HepG2 (cell line): ENCODE results near the gene DCAF16. TPM values are rescaled to one million over a fixed set of nuclear protein-coding genes. Genes with fewer than 3 reads are reported as not detected.
A peak's percentile ranks its signal among the peaks of the same experiment; 100 is the strongest.

Experiments used
- ARID3A ChIP-seq: IDR thresholded peaks from 2 replicates; pipeline ENCODE4 v1.6.1; 2012; ENCODE audit warnings: low read depth, low read length, improper control_type of control experiment
- ARNT ChIP-seq: fragments of 450-650 bp; IDR thresholded peaks from 2 replicates; pipeline ENCODE4 v1.6.1; 2017
- ATF5 ChIP-seq: sonication (generic); formaldehyde crosslinking; IDR thresholded peaks from 2 replicates; pipeline ENCODE4 v1.4.0; 2020; ENCODE audit warnings: mild to moderate bottlenecking, low read depth, missing genetic modification reagents
- DR1 ChIP-seq: sonication (generic); formaldehyde crosslinking; IDR thresholded peaks from 2 replicates; pipeline ENCODE4 v1.8.0; 2021; ENCODE audit warnings: mild to moderate bottlenecking, missing genetic modification reagents, inconsistent platforms
- GMEB1 ChIP-seq: sonication (generic); formaldehyde crosslinking; IDR thresholded peaks from 2 replicates; pipeline ENCODE4 v1.5.1; 2020; ENCODE audit warnings: missing genetic modification reagents, mild to moderate bottlenecking, borderline replicate concordance
- HNRNPH1 ChIP-seq: fragments of 200-400 bp; formaldehyde crosslinking; optimal IDR thresholded peaks from 2 replicates; pipeline ENCODE3; 2017; ENCODE audit warnings: mild to moderate bottlenecking, low read depth, low read length
- HOXA5 ChIP-seq: sonication (generic); formaldehyde crosslinking; IDR thresholded peaks from 2 replicates; pipeline ENCODE4 v1.4.0; 2020; ENCODE audit warnings: missing genetic modification reagents
- HOXA7 ChIP-seq: sonication (generic); formaldehyde crosslinking; IDR thresholded peaks from 2 replicates; pipeline ENCODE4 v1.8.1; 2022; ENCODE audit warnings: mild to moderate bottlenecking, missing genetic modification reagents, moderate library complexity
- IRF9 ChIP-seq: sonication (generic); formaldehyde crosslinking; IDR thresholded peaks from 2 replicates; pipeline ENCODE4 v1.8.0; 2022; ENCODE audit warnings: missing genetic modification reagents, mild to moderate bottlenecking, borderline replicate concordance
- MBD4 ChIP-seq: IDR thresholded peaks from 2 replicates; pipeline ENCODE4 v1.6.1; 2012; ENCODE audit warnings: low read length, inconsistent platforms, borderline replicate concordance
- MTF1 ChIP-seq: sonication (generic); formaldehyde crosslinking; IDR thresholded peaks from 2 replicates; pipeline ENCODE4 v1.5.0; 2020; ENCODE audit warnings: missing genetic modification reagents
- NCOA2 ChIP-seq: sonication (generic); formaldehyde crosslinking; IDR thresholded peaks from 2 replicates; pipeline ENCODE4 v1.8.0; 2022; ENCODE audit warnings: inconsistent platforms
- NPAS2 ChIP-seq: sonication (generic); formaldehyde crosslinking; IDR thresholded peaks from 2 replicates; pipeline ENCODE4 v1.8.0; 2022; ENCODE audit warnings: mild to moderate bottlenecking, missing genetic modification reagents, borderline replicate concordance
- NRL ChIP-seq: sonication (generic); formaldehyde crosslinking; IDR thresholded peaks from 2 replicates; pipeline ENCODE4 v1.5.0; 2020; ENCODE audit warnings: missing genetic modification reagents, mild to moderate bottlenecking, moderate library complexity, borderline replicate concordance
- SNAPC5 ChIP-seq: sonication (generic); formaldehyde crosslinking; IDR thresholded peaks from 2 replicates; pipeline ENCODE4 v1.8.1; 2023; ENCODE audit warnings: mild to moderate bottlenecking, missing genetic modification reagents, borderline replicate concordance
- XBP1 ChIP-seq: sonication (generic); formaldehyde crosslinking; IDR thresholded peaks from 2 replicates; pipeline ENCODE4 v1.5.0; 2020; ENCODE audit warnings: missing genetic modification reagents
- YY1 ChIP-seq: IDR thresholded peaks from 2 replicates; pipeline ENCODE4 v1.6.1; 2011; ENCODE audit warnings: low read length, low read depth, moderate library complexity, mild to moderate bottlenecking; ENCODE audit not compliant: insufficient read depth, insufficient replicate concordance
- ZFX ChIP-seq: sonication (generic); formaldehyde crosslinking; IDR thresholded peaks from 2 replicates; pipeline ENCODE4 v1.4.0; 2020; ENCODE audit warnings: mild to moderate bottlenecking, low read depth, missing genetic modification reagents, moderate library complexity
- ZMAT5 ChIP-seq: sonication (generic); formaldehyde crosslinking; IDR thresholded peaks from 2 replicates; pipeline ENCODE4 v1.5.0; 2020; ENCODE audit warnings: mild to moderate bottlenecking, low read depth, missing genetic modification reagents, borderline replicate concordance
- ZNF12 ChIP-seq: sonication (generic); formaldehyde crosslinking; IDR thresholded peaks from 2 replicates; pipeline ENCODE4 v1.5.0; 2020; ENCODE audit warnings: missing genetic modification reagents
- ZNF670 ChIP-seq: sonication (generic); formaldehyde crosslinking; IDR thresholded peaks from 2 replicates; pipeline ENCODE4 v1.8.0; 2022; ENCODE audit warnings: mild to moderate bottlenecking, missing genetic modification reagents, borderline replicate concordance
- ZNF75D ChIP-seq: sonication (generic); formaldehyde crosslinking; IDR thresholded peaks from 2 replicates; pipeline ENCODE4 v1.8.1; 2023; ENCODE audit warnings: missing genetic modification reagents, mild to moderate bottlenecking, borderline replicate concordance
- ZNF816 ChIP-seq: sonication (generic); formaldehyde crosslinking; IDR thresholded peaks from 2 replicates; pipeline ENCODE4 v1.8.0; 2022; ENCODE audit warnings: missing genetic modification reagents, mild to moderate bottlenecking, borderline replicate concordance
- ZSCAN22 ChIP-seq: sonication (generic); formaldehyde crosslinking; IDR thresholded peaks from 2 replicates; pipeline ENCODE4 v1.4.0; 2020; ENCODE audit warnings: mild to moderate bottlenecking, missing genetic modification reagents
- polyA plus RNA-seq, 8 experiments: library from polyadenylated mRNA; depleted of rRNA in 3 of 8; stranded (reverse) in 7 of 8; unstranded in 1 of 8; fragments of >200 nt; fragmentation: Illumina TruSeq in 4 of 8; extraction: Trizol in 4 of 8; gene quantifications; 2 replicates each; pipeline versions ENCODE4 v1.2.1 to v1.2.3, GENCODE V29; 2011 to 2016; ENCODE audit warnings: low read depth in 4 of 8, missing spikeins in 1 of 8, mixed read lengths in 1 of 8; ENCODE audit not compliant: insufficient read depth in 1 of 8
- total RNA-seq, 5 experiments: library from RNA; depleted of rRNA; stranded (reverse); fragments of >200 nt; fragmentation: Illumina TruSeq; extraction: Trizol; gene quantifications; 2 replicates each; pipeline ENCODE4 v1.2.3, GENCODE V29; 2016; ENCODE audit warnings: low read depth in 1 of 5

DCAF16 gene
- total and polyA plus RNA-seq, 2 of the 13 experiments (the other 11 are each of a cell fraction or from before 2014, with no cell fraction given) = 37.5 to 41.9 TPM

GRCh38 chr4:17810260-17811077 is at the start of gene DCAF16, which contains the start of gene NCAPG (continued):
- TF ChIP-seq ZNF670 (peak; percentile 87; the same call in 1 of the 2 replicates), ATF5 (no peak), ZMAT5 (CRISPR knock-in tag) (no peak), ZFX (peak; percentile 99), MTF1 (0 out of 2 replicates have a peak, but pooled peaks have one; percentile 69), ZSCAN22 (CRISPR knock-in tag) (no peak), ZNF75D (no peak), HOXA5 (CRISPR knock-in tag) (peak; percentile 82; the same call in 1 of the 2 replicates), GMEB1 (CRISPR knock-in tag) (peak; percentile 84), HOXA7 (peak; percentile 79), ARNT (no peak), XBP1 (CRISPR knock-in tag) (no peak), NCOA2 (0 out of 2 replicates have a peak, but pooled peaks have one; percentile 25), DR1 (CRISPR knock-in tag) (peak; percentile 94; the same call in 1 of the 2 replicates), ZNF12 (CRISPR knock-in tag) (no peak), HNRNPH1 (peak; percentile 58), YY1 (no peak), IRF9 (CRISPR knock-in tag) (peak; percentile 72; the same call in 1 of the 2 replicates), ZNF816 (CRISPR knock-in tag) (peak; percentile 86; the same call in 1 of the 2 replicates), NPAS2 (CRISPR knock-in tag) (no peak), ARID3A (no peak), SNAPC5 (0 out of 2 replicates have a peak, but pooled peaks have one; percentile 68), NRL (peak; percentile 88; the same call in 1 of the 2 replicates), MBD4 (no peak)
